ENCODE data around the gene DCAF11. TPM values are rescaled to one million over a fixed set of nuclear protein-coding genes. Genes with fewer than 3 reads are reported as not detected.
A peak's percentile ranks its signal among the peaks of the same experiment; 100 is the strongest.

DCAF11 gene
- total RNA-seq, 1 donor from 2014 or later: 85.6 TPM

GRCh38 chr14:24171422-24172260, 57.1 kb downstream of the DCAF11 start, which contains the start of gene REC8:
REC8 (plus strand) TSS chr14:24172080; CDS start chr14:24172553, 473 bp downstream.
- Histone ChIP-seq H3K9me3 (ENCODE audit: control insufficient read depth in 3 of 3, low read length in 3 of 3) (no peaks in the 10 kb centered on the region), H3K27me3 (ENCODE audit: control insufficient read depth in 3 of 3, insufficient read depth in 3 of 3, low read length in 3 of 3) (peaks cover 0 to 31% (median 27%) of the 10 kb centered on the region in 3 donors), H3K36me3 (ENCODE audit: control insufficient read depth in 3 of 3, insufficient read depth in 3 of 3, low read length in 3 of 3) (peaks cover 6 to 13% (median 10%) of the 10 kb centered on the region in 3 donors), H3K27ac (ENCODE audit: low read depth, low read length) (no peak within 1 kb of the TSS), H3K4me1 (ENCODE audit: control insufficient read depth in 3 of 3, insufficient read depth in 3 of 3, low read length in 3 of 3) (peaks cover 9 to 14% (median 12%) of the 10 kb centered on the region in 3 donors), H3K9ac (ENCODE audit: low read depth in 1 of 3, low read length in 3 of 3) (no peak within 1 kb of the TSS), H3K4me3 (ENCODE audit: low read length in 3 of 3) (peak within 1 kb of the TSS; percentile 1 to 60 (median 54))

DNA sequence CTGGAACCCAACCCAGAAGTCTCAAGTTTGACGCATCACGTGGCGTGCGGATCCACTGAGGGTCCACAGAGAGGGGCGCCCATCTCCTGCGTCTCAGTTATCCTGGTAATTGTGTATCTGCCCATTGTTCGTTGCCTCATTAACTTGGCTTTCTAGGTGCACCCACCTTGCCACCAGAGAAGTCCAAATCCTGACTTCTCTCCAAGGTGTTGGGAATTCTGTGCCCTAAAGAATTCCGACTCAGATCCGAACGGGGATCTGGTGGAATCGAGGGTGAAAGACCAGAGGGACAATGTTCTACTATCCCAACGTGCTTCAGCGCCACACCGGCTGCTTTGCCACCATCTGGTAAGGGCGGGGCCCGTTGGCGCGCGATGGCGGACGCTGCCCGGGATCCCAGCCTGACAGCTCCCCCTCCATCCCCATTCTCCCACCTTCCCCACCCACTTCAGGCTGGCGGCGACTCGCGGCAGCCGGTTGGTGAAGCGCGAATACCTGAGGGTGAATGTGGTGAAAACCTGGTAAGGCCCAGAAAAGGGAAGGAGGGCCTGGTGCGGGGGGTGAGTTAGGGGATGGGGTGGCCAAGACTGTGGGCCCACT, 57.8 kb downstream of the DCAF11 start:
- H3K36me3 ChIP-seq (ENCODE audit: control insufficient read depth in 3 of 3, insufficient read depth in 3 of 3, low read length in 3 of 3): peaks cover 7 to 9% (median 8%) of the 10 kb centered on the region in 3 donors
- no peak overlapping the region for H3K27ac ChIP-seq (ENCODE audit: low read depth, low read length)
- H3K9me3 ChIP-seq (ENCODE audit: control insufficient read depth in 3 of 3, low read length in 3 of 3): no peaks in the 10 kb centered on the region
- H3K9ac ChIP-seq (ENCODE audit: low read depth in 1 of 3, low read length in 3 of 3): no peak overlapping the region
- peaks cover 9 to 14% (median 12%) of the 10 kb centered on the region in 3 donors for H3K4me1 ChIP-seq (ENCODE audit: control insufficient read depth in 3 of 3, insufficient read depth in 3 of 3, low read length in 3 of 3)
- peak overlapping the region in 2 of 3 donors; percentile 1 to 54 for H3K4me3 ChIP-seq (ENCODE audit: low read length in 3 of 3)
- peaks cover 0 to 31% (median 27%) of the 10 kb centered on the region in 3 donors for H3K27me3 ChIP-seq (ENCODE audit: control insufficient read depth in 3 of 3, insufficient read depth in 3 of 3, low read length in 3 of 3)

GRCh38 chr14:24172871-24173281, 58.3 kb downstream of the DCAF11 start:
- Histone ChIP-seq H3K36me3 (ENCODE audit: control insufficient read depth in 3 of 3, insufficient read depth in 3 of 3, low read length in 3 of 3) (peaks cover 3 to 6% (median 4%) of the 10 kb centered on the region in 3 donors), H3K27me3 (ENCODE audit: control insufficient read depth in 3 of 3, insufficient read depth in 3 of 3, low read length in 3 of 3) (peaks cover 0 to 31% (median 27%) of the 10 kb centered on the region in 3 donors), H3K4me1 (ENCODE audit: control insufficient read depth in 3 of 3, insufficient read depth in 3 of 3, low read length in 3 of 3) (peaks cover 9 to 14% (median 12%) of the 10 kb centered on the region in 3 donors), H3K9me3 (ENCODE audit: control insufficient read depth in 3 of 3, low read length in 3 of 3) (no peaks in the 10 kb centered on the region), H3K4me3 (ENCODE audit: low read length in 3 of 3) (no peak overlapping the region), H3K9ac (ENCODE audit: low read depth in 1 of 3, low read length in 3 of 3) (no peak overlapping the region), H3K27ac (ENCODE audit: low read depth, low read length) (no peak overlapping the region)

Small RNAs within 50 kb of the gene (small RNA-seq; reads per million reads assigned to genes)
- gene IRF9 (not detected), gene RNA5SP383 (0.23 reads per million, percentile 10 among the genes with 10 or more reads in this experiment)

Other genes starting within 250 kb of the DCAF11 start
- gene DHRS4, start 161.0 kb upstream of the DCAF11 start, total RNA-seq: 21.4 TPM
- gene DHRS4L2, start 125.8 kb upstream of the DCAF11 start, total RNA-seq: 8.9 TPM
- gene CARMIL3, start 62.8 kb upstream of the DCAF11 start, total RNA-seq: under 0.01 TPM
- gene CPNE6, start 43.2 kb upstream of the DCAF11 start, total RNA-seq: not detected
- 3.7 TPM for gene PCK2, start 20.5 kb upstream of the DCAF11 start, total RNA-seq
- gene NRL, start 172 bp downstream of the DCAF11 start, total RNA-seq: 2.1 TPM
- 172 TPM for gene FITM1, start 15.9 kb downstream of the DCAF11 start, total RNA-seq
- gene PSME1, start 21.4 kb downstream of the DCAF11 start, total RNA-seq: 89.8 TPM
- 12.0 TPM for gene EMC9, start 26.8 kb downstream of the DCAF11 start, total RNA-seq
- 58.5 TPM for gene PSME2, start 31.8 kb downstream of the DCAF11 start, total RNA-seq
- gene RNF31, start 32.7 kb downstream of the DCAF11 start, total RNA-seq: 33.4 TPM
- 50.6 TPM for gene IRF9, start 46.5 kb downstream of the DCAF11 start, total RNA-seq
- gene REC8, start 57.3 kb downstream of the DCAF11 start, total RNA-seq: 2.1 TPM
- 32.9 TPM for gene IPO4, start 74.0 kb downstream of the DCAF11 start, total RNA-seq
- gene TM9SF1, start 80.7 kb downstream of the DCAF11 start, total RNA-seq: 18.3 TPM
- gene TSSK4, start 90.9 kb downstream of the DCAF11 start, total RNA-seq: 0.52 TPM
- 29.2 TPM for gene CHMP4A, start 98.7 kb downstream of the DCAF11 start, total RNA-seq
- gene MDP1, start 101.3 kb downstream of the DCAF11 start, total RNA-seq: 9.9 TPM
- 81.9 TPM for gene NEDD8, start 117.6 kb downstream of the DCAF11 start, total RNA-seq
- 49.6 TPM for gene GMPR2, start 118.2 kb downstream of the DCAF11 start, total RNA-seq
- gene TINF2, start 127.8 kb downstream of the DCAF11 start, total RNA-seq: 34.4 TPM
- 0.52 TPM for gene TGM1, start 148.4 kb downstream of the DCAF11 start, total RNA-seq
- gene RABGGTA, start 156.8 kb downstream of the DCAF11 start, total RNA-seq: 11.5 TPM
- gene DHRS1, start 185.0 kb downstream of the DCAF11 start, total RNA-seq: 6.3 TPM
- gene NOP9, start 185.1 kb downstream of the DCAF11 start, total RNA-seq: 22.4 TPM
- 4.7 TPM for gene CIDEB, start 193.2 kb downstream of the DCAF11 start, total RNA-seq
- 1.6 TPM for gene LTB4R2, start 195.4 kb downstream of the DCAF11 start, total RNA-seq
- gene LTB4R, start 196.7 kb downstream of the DCAF11 start, total RNA-seq: 2.1 TPM
- 9.9 TPM for gene ADCY4, start 220.3 kb downstream of the DCAF11 start, total RNA-seq
- 1.6 TPM for gene RIPK3, start 225.2 kb downstream of the DCAF11 start, total RNA-seq

Measured in skeletal muscle tissue (tissue), 5 donors.